K562 (cell line): ENCODE data around the gene TMEM239. TPM values are rescaled to one million over a fixed set of nuclear protein-coding genes. Genes with fewer than 3 reads are reported as not detected.

Experiments used
- ATAC-seq: fragments of 200-7000 bp; cut with Tn5 transposase; 3 replicates; pipeline ENCODE4 v1.9.1; 2020; ENCODE audit warnings: moderate library complexity
- BruUV-seq: library from RNA; stranded (reverse); fragments of 400-500 nt; replicated peaks from 2 replicates; lab custom pipeline; 2021; lab: Mats Ljungman, UMichigan
- CTCF ChIA-PET: fragments of 300-600 bp; formaldehyde crosslinking; extraction: SDS; loops from one replicate; lab custom pipeline; 2021; ENCODE audit warnings: low intra/inter-chr PET ratio; lab: Yijun Ruan, JAX
- POLR2A ChIA-PET: fragments of 300-600, 350-650 bp; sonication (Branson Sonifier 250); formaldehyde crosslinking; extraction: SDS; loops from one replicate; lab custom pipeline; 2021; ENCODE audit warnings: antibody characterized with exemption, inconsistent platforms; lab: Yijun Ruan, JAX
- DNase-seq, 4 experiments: peaks; one replicate each; pipeline versions ENCODE4 v3.0.0 to v3.0.0-alpha.2; 2011 to 2018; ENCODE audit warnings: low spot score in 3 of 4, mixed read lengths in 3 of 4; ENCODE audit errors: extremely low read depth in 1 of 4
- FAIRE-seq: peaks from 2 replicates; lab custom pipeline; 2011; peaks lifted over from hg19 to GRCh38; lab: Jason Lieb, UNC
- H2AFZ ChIP-seq: 2 replicates; pipeline ENCODE4 v1.6.0; 2011; ENCODE audit warnings: low read depth, low read length, control low read depth, inconsistent platforms
- H3K27ac ChIP-seq: fragments of 200-600 bp; 3 replicates; pipeline ENCODE4 v1.8.0; 2011; ENCODE audit warnings: low read depth, mild to moderate bottlenecking, control low read depth, inconsistent platforms, low read length, moderate library complexity, mixed read lengths; ENCODE audit errors: extremely low read depth
- H3K27me3 ChIP-seq, 2 experiments: fragments of 300-600 bp in 1 of 2; 2 replicates in 1 of 2; 3 replicates in 1 of 2; pipeline versions ENCODE4 v1.6.0 to v1.8.0; 2011; ENCODE audit warnings: inconsistent platforms in 2 of 2, low read length in 2 of 2, mild to moderate bottlenecking in 1 of 2, mixed read lengths in 1 of 2, moderate library complexity in 1 of 2; ENCODE audit not compliant: control insufficient read depth in 2 of 2, insufficient read depth in 2 of 2
- H3K36me3 ChIP-seq: fragments of 300-600 bp; 3 replicates; pipeline ENCODE4 v1.8.0; 2011; ENCODE audit warnings: mild to moderate bottlenecking, low read length, inconsistent platforms; ENCODE audit not compliant: control insufficient read depth, insufficient read depth
- H3K4me1 ChIP-seq, 2 experiments: fragments of 200-600 bp in 1 of 2; replicated peaks in 1 of 2; 2 replicates in 1 of 2; 3 replicates in 1 of 2; pipeline versions ENCODE4 v1.5.1 to v1.8.0; 2011; ENCODE audit warnings: inconsistent platforms in 2 of 2, low read length in 2 of 2, mild to moderate bottlenecking in 1 of 2, mixed read lengths in 1 of 2, moderate library complexity in 1 of 2; ENCODE audit not compliant: control insufficient read depth in 2 of 2, insufficient read depth in 2 of 2
- H3K4me2 ChIP-seq: 2 replicates; pipeline ENCODE4 v1.6.1; 2011; ENCODE audit warnings: low read length, control low read depth, inconsistent platforms, mixed read lengths; ENCODE audit not compliant: insufficient read depth
- H3K4me3 ChIP-seq: fragments of 200-600 bp; sonication (generic), shearing (Covaris generic); 2 replicates; pipeline ENCODE4 v1.5.1; 2016; ENCODE audit warnings: control low read depth, inconsistent platforms
- H3K79me2 ChIP-seq: fragments of 200-600 bp; 3 replicates; pipeline ENCODE4 v1.8.0; 2011; ENCODE audit warnings: low read length, inconsistent platforms; ENCODE audit not compliant: control insufficient read depth, insufficient read depth
- H3K9ac ChIP-seq, 2 experiments: 2 replicates each; pipeline versions ENCODE4 v1.6.0 to v1.6.1; 2011; ENCODE audit warnings: low read depth in 2 of 2, low read length in 2 of 2, control low read depth in 1 of 2, inconsistent platforms in 1 of 2, mild to moderate bottlenecking in 1 of 2, mixed read lengths in 1 of 2; ENCODE audit not compliant: insufficient read depth in 1 of 2
- H3K9me1 ChIP-seq: one replicate; pipeline ENCODE4 v1.6.0; 2011; ENCODE audit warnings: inconsistent platforms, mild to moderate bottlenecking, low read length, moderate library complexity; ENCODE audit not compliant: control insufficient read depth, insufficient read depth
- H3K9me3 ChIP-seq: replicated peaks from 2 replicates; pipeline ENCODE4 v1.5.1; 2011; ENCODE audit warnings: low read depth, low read length, inconsistent platforms; ENCODE audit not compliant: control insufficient read depth, insufficient read depth
- H4K20me1 ChIP-seq: replicated peaks from 2 replicates; pipeline ENCODE4 v1.6.1; 2011; ENCODE audit warnings: low read length, inconsistent platforms, mixed read lengths; ENCODE audit not compliant: control insufficient read depth, insufficient read depth
- CEBPG ChIP-seq, 3 experiments: fragments of 200-800 bp in 1 of 3; sonication (Bioruptor generic) in 1 of 3; sonication (generic) in 1 of 3; formaldehyde crosslinking in 1 of 3; IDR thresholded peaks in 2 of 3; conservative IDR thresholded peaks in 1 of 3; 2 replicates each; pipeline versions ENCODE4 v1.6.1 to v1.8.0; 2016 to 2022; ENCODE audit warnings: missing compliant biosample characterization in 2 of 3, missing genetic modification characterization in 2 of 3, mild to moderate bottlenecking in 1 of 3, missing genetic modification reagents in 1 of 3
- MEIS2 ChIP-seq: fragments of 450-650 bp; IDR thresholded peaks from 2 replicates; pipeline ENCODE4 v1.6.1; 2014; ENCODE audit warnings: mild to moderate bottlenecking; ENCODE audit not compliant: partially characterized antibody
- PBX2 ChIP-seq, 2 experiments: IDR thresholded peaks in 1 of 2; conservative IDR thresholded peaks in 1 of 2; 2 replicates each; pipeline ENCODE4 v1.6.1; 2016; ENCODE audit warnings: low read depth in 2 of 2, mild to moderate bottlenecking in 1 of 2, missing compliant biosample characterization in 1 of 2, missing genetic modification characterization in 1 of 2, moderate library complexity in 1 of 2
- ZNF398 ChIP-seq: fragments of 250-450 bp; sonication (Bioruptor Pico); IDR thresholded peaks from 2 replicates; pipeline ENCODE4 v1.8.0; 2021; ENCODE audit warnings: moderate library complexity, mild to moderate bottlenecking, inconsistent platforms
- WGBS: fragments of 100-300 bp; shearing (Covaris generic); methylation state at CpG from one replicate; pipeline ENCODE4 v1.1.6; 2016; ENCODE audit warnings: low coverage, mixed read lengths; ENCODE audit not compliant: insufficient coverage; ENCODE audit errors: missing lambda C conversion rate; 5-methylcytosine and 5-hydroxymethylcytosine counted together
- in situ Hi-C: fragments of 300-500 bp; cut with MboI; formaldehyde crosslinking; loops from 4 replicates; pipeline ENCODE4 v1.15.0; 2018; ENCODE audit warnings: inconsistent platforms, mixed read lengths
- intact Hi-C: fragments of 100-400 bp; cut with micrococcal nuclease; formaldehyde crosslinking; loops from 2 replicates; pipeline ENCODE4 v1.14.2; 2022
- polyA plus RNA-seq, 8 experiments: library from polyadenylated mRNA; depleted of rRNA in 4 of 8; stranded (reverse) in 5 of 8; unstranded in 3 of 8; fragments of >200 nt; fragmentation: Nextera tagmentation in 2 of 8; fragmentation: Illumina TruSeq in 1 of 8; extraction: Ambion mirVana in 2 of 8; extraction: Trizol in 1 of 8; gene quantifications; 2 replicates each; pipeline versions ENCODE4 v1.2.1 to v1.2.3, GENCODE V29; 2011 to 2014; ENCODE audit warnings: inconsistent platforms in 1 of 8, missing spikeins in 1 of 8
- total RNA-seq, 7 experiments: library from RNA; depleted of rRNA in 6 of 7; stranded (reverse); fragments of >200 nt in 6 of 7; fragmentation: Illumina TruSeq in 2 of 7; extraction: Trizol in 2 of 7; gene quantifications; 2 replicates each; pipeline versions ENCODE4 v1.2.1 to v1.2.3, GENCODE V29; 2011 to 2021; ENCODE audit warnings: low replicate concordance in 1 of 7
- TF ChIP-seq, protein P1 (sequence below): fragments of 450-650 bp; IDR thresholded peaks from 2 replicates; pipeline ENCODE4 v1.6.1; 2016

Gene TMEM239
- total and polyA plus RNA-seq, 9 of the 15 experiments (the other 6 are each of a cell fraction or from before 2014, with no cell fraction given), result not detected

DNA sequence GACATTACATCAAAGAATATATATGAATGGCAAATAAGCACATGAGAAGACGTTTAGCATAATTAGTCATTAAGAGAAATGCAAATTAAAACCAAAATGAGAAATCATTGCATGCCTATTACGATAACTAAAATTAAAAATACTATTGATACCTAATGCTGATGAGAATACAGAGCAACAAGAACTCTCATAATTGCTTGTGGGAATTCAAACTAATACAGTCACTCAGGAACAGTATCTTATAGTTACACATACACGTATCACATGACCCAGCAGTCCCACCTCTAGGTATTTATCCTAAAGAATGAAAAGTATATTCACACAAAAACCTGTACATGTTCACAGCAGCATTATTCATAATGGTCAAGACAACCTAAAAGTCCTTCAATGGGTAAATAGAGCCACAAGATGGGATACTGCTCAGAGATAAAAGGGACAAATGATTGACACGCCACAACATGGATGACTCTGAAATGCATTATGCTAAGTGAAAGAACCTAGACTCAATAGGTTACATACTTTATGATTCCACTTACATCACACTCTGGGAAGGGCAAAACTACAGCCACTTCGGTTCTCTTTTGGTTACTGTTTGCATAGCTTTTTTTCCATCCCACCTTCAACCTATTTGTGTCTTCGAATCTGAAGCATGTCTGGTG is 32.1 kb upstream of the TMEM239 start:
- Histone ChIP-seq H3K4me2 (no peak overlapping the region), H3K36me3 (no peaks in the 10 kb centered on the region), H3K9ac (no peak overlapping the region), H3K27me3 (peaks cover 0 to 9% of the 10 kb centered on the region in 2 experiments; a peak in 2 of 5 replicates), H3K9me3 (no peaks in the 10 kb centered on the region), H3K9me1 (no peaks in the 10 kb centered on the region), H3K4me1 (no peaks in the 10 kb centered on the region), H3K79me2 (no peaks in the 10 kb centered on the region), H4K20me1 (no peaks in the 10 kb centered on the region), H2AFZ (no peak overlapping the region), H3K27ac (no peak overlapping the region), H3K4me3 (no peak overlapping the region)
- POLR2A ChIA-PET, result no interaction called here
- no peak for TF ChIP-seq CEBPG (CRISPR knock-in tag; IDR thresholded peaks at IDR 0.05)
- TF ChIP-seq CEBPG (tag; conservative IDR thresholded peaks at IDR 0.05 in 1 of 2, IDR thresholded peaks at IDR 0.05 in 1 of 2), result 0 out of 4 replicates have a peak, but pooled peaks of 1 of the 2 experiments have one; percentile 30
- no peak for TF ChIP-seq ZNF398 (CRISPR knock-in tag)
- TF ChIP-seq, protein P1, sequence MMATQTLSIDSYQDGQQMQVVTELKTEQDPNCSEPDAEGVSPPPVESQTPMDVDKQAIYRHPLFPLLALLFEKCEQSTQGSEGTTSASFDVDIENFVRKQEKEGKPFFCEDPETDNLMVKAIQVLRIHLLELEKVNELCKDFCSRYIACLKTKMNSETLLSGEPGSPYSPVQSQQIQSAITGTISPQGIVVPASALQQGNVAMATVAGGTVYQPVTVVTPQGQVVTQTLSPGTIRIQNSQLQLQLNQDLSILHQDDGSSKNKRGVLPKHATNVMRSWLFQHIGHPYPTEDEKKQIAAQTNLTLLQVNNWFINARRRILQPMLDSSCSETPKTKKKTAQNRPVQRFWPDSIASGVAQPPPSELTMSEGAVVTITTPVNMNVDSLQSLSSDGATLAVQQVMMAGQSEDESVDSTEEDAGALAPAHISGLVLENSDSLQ, result peak; percentile 89
- TF ChIP-seq MEIS2, result peak; percentile 17
- no peak for TF ChIP-seq PBX2 (CRISPR knock-in tag; IDR thresholded peaks at IDR 0.05; ENCODE audit: low read depth)
- TF ChIP-seq PBX2 (tag; conservative IDR thresholded peaks at IDR 0.05; ENCODE audit: low read depth), result 0 out of 2 replicates have a peak, but pooled peaks have one; percentile 14
- in situ Hi-C loops, result no loop called here
- intact Hi-C loops, result no loop called here
- ATAC-seq (no peak), FAIRE-seq (no peak), DNase-seq (no peak)
- 3% methylated on average over 6 of the region's 6 CpGs for WGBS
- CTCF ChIA-PET, result no interaction called here
- BruUV-seq, result no TSS peak
